Panc1 (cell line): ENCODE measurements around the gene KCNE3.

Source experiments
- CTCF ChIP-seq: fragments of 450-650 bp; IDR thresholded peaks from 2 replicates; pipeline ENCODE4 v1.5.1; 2017; ENCODE audit warnings: mild to moderate bottlenecking
- POLR2AphosphoS5 ChIP-seq: IDR thresholded peaks from 2 replicates; pipeline ENCODE4 v1.6.1; 2012; ENCODE audit warnings: mild to moderate bottlenecking, low read depth, low read length, moderate library complexity
- REST ChIP-seq, 2 experiments: IDR thresholded peaks; 2 replicates each; pipeline ENCODE4 v1.6.1; 2011 to 2012; ENCODE audit warnings: low read depth in 2 of 2, control low read depth in 1 of 2, low read length in 1 of 2, mild to moderate bottlenecking in 1 of 2, moderate library complexity in 1 of 2; ENCODE audit not compliant: insufficient read depth in 1 of 2
- SIN3A ChIP-seq: IDR thresholded peaks from 2 replicates; pipeline ENCODE4 v1.6.1; 2012; ENCODE audit warnings: low read depth, mild to moderate bottlenecking, low read length, moderate library complexity, borderline replicate concordance; ENCODE audit not compliant: insufficient read depth
- TCF7L2 ChIP-seq: IDR thresholded peaks from 2 replicates; pipeline ENCODE4 v1.6.1; 2011; ENCODE audit warnings: mild to moderate bottlenecking, low read depth, low read length, inconsistent platforms

GRCh38 chr11:74492084-74492483, 24.7 kb upstream of the KCNE3 start:
- TF ChIP-seq CTCF (no peak), SIN3A (no peak), REST (IDR thresholded peaks at IDR 0.05; ENCODE audit: insufficient read depth in 1 of 2, low read depth in 2 of 2, low read length in 1 of 2) (no peak), POLR2AphosphoS5 (no peak), TCF7L2 (no peak)
